Measurements from ENCODE around the gene SET.
"Not testable (repeated sequence)": the region's sequence is repeated elsewhere in the genome, so short reads cannot be mapped to it uniquely, and the experiment has no call there.

DNA sequence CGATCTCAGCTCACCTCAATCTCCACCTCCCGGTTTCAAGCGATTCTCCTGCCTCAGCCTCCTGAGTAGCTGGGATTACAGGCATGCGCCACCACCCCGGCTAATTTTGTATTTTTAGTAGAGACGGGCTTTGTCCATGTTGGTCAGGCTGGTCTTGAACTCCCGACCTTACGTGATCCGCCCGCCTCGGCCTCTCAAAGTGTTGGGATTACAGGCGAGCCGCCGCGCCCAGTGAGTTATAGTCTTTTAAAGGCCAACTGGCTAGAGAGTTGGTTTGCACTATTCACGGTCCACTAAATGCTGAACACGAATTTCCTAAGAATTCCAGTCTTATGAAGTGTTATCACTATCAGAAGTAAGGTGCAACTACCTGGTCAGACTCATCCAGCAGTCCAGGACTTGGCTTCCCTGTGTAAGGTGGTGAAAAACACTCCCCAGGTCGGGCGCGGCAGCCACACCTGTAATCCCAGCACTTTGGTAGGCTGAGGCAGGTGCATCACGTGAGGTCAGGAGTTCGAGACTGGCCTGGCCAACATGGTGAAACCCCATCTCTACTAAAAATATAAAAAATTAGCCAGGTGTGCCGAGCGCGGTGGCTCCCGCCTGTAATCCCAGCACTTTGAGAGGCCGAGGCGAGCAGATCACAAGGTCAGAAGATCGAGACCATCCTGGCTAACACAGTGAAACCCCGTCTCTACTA lies 10.2 kb downstream of the SET start:
- TF ChIP-seq, protein P1, sequence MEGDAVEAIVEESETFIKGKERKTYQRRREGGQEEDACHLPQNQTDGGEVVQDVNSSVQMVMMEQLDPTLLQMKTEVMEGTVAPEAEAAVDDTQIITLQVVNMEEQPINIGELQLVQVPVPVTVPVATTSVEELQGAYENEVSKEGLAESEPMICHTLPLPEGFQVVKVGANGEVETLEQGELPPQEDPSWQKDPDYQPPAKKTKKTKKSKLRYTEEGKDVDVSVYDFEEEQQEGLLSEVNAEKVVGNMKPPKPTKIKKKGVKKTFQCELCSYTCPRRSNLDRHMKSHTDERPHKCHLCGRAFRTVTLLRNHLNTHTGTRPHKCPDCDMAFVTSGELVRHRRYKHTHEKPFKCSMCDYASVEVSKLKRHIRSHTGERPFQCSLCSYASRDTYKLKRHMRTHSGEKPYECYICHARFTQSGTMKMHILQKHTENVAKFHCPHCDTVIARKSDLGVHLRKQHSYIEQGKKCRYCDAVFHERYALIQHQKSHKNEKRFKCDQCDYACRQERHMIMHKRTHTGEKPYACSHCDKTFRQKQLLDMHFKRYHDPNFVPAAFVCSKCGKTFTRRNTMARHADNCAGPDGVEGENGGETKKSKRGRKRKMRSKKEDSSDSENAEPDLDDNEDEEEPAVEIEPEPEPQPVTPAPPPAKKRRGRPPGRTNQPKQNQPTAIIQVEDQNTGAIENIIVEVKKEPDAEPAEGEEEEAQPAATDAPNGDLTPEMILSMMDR (IDR thresholded peaks at IDR 0.05; ENCODE audit: extremely low read depth in 1 of 2, insufficient read depth in 1 of 2, low read depth in 1 of 2, low read length in 2 of 2): not testable (repeated sequence)
- TF ChIP-seq EZH2 (IDR thresholded peaks at IDR 0.05; ENCODE audit: borderline replicate concordance, low read depth, low read length, severe bottlenecking); POLR2A (IDR thresholded peaks at IDR 0.05; ENCODE audit: low read depth, low read length): not testable (repeated sequence)
